Effector memory CD4-positive, alpha-beta T cell (primary cell): ENCODE results near the gene ROPN1.
"Not testable (repeated sequence)": the region's sequence is repeated elsewhere in the genome, so short reads cannot be mapped to it uniquely, and the experiment has no call there.

Experiments used
- DNase-seq, 3 donors: peaks; one replicate each; pipeline ENCODE4 v3.0.0-alpha.2; 2020
- H3K27ac ChIP-seq: 2 replicates; pipeline ENCODE4 v1.7.0; 2013; ENCODE audit warnings: mild to moderate bottlenecking, low read length, moderate library complexity; ENCODE audit not compliant: insufficient read depth, poor library complexity, severe bottlenecking
- H3K27me3 ChIP-seq: replicated peaks from 2 replicates; pipeline ENCODE4 v1.7.0; 2013; ENCODE audit warnings: mild to moderate bottlenecking, low read length; ENCODE audit not compliant: insufficient read depth, control insufficient read depth, poor library complexity, severe bottlenecking
- H3K36me3 ChIP-seq: 2 replicates; pipeline ENCODE4 v1.7.0; 2013; ENCODE audit warnings: mild to moderate bottlenecking, low read length, moderate library complexity; ENCODE audit not compliant: control insufficient read depth, insufficient read depth
- H3K4me1 ChIP-seq: 2 replicates; pipeline ENCODE4 v1.7.0; 2013; ENCODE audit warnings: low read length, mild to moderate bottlenecking; ENCODE audit not compliant: control insufficient read depth, insufficient read depth, poor library complexity, severe bottlenecking
- H3K4me3 ChIP-seq: 2 replicates; pipeline ENCODE4 v1.7.0; 2013; ENCODE audit warnings: low read length, low read depth, mild to moderate bottlenecking; ENCODE audit not compliant: insufficient read depth, poor library complexity, severe bottlenecking
- H3K9me3 ChIP-seq: 2 replicates; pipeline ENCODE4 v1.7.0; 2013; ENCODE audit warnings: mild to moderate bottlenecking, low read length, moderate library complexity; ENCODE audit not compliant: control insufficient read depth
- total RNA-seq, 3 donors: gene quantifications; one replicate each; lab custom pipeline; 2026; lab: John Stamatoyannopoulos, UW

Gene ROPN1
- total RNA-seq, result 0 to 0.17 (median 0) reads per million in 3 donors

- H3K36me3 ChIP-seq, DNase-seq, H3K9me3 ChIP-seq, H3K27ac ChIP-seq, H3K4me1 ChIP-seq, H3K4me3 ChIP-seq, H3K27me3 ChIP-seq: not testable (repeated sequence)
These were observed at the start of gene ROPN1 for GRCh38 chr3:123991730-123992588. Gene ROPN1, minus strand, starts transcription at chr3:123992124. Its CDS starts 11,643 bp downstream, at chr3:123980481.

GRCh38 chr3:124041553-124041952, 49.6 kb upstream of the ROPN1 start:
- Histone ChIP-seq H3K27ac (no peak overlapping the region), H3K9me3 (no peaks in the 10 kb centered on the region), H3K4me1 (no peaks in the 10 kb centered on the region), H3K27me3 (peaks cover 4% of the 10 kb centered on the region), H3K36me3 (no peaks in the 10 kb centered on the region), H3K4me3 (no peak overlapping the region)
- no peak for DNase-seq

GRCh38 chr3:124037326-124037725, 45.4 kb upstream of the ROPN1 start:
- DNase-seq, result no peak
- H3K9me3 ChIP-seq, result no peaks in the 10 kb centered on the region
- no peaks in the 10 kb centered on the region for H3K36me3 ChIP-seq
- H3K27ac ChIP-seq, result no peak overlapping the region
- peaks cover 22% of the 10 kb centered on the region for H3K27me3 ChIP-seq
- peaks cover 12% of the 10 kb centered on the region for H3K4me1 ChIP-seq
- H3K4me3 ChIP-seq, result no peak overlapping the region

- Histone ChIP-seq H3K4me1 (peaks cover 13% of the 10 kb centered on the region), H3K27me3 (peaks cover 22% of the 10 kb centered on the region)
- not testable (repeated sequence) for H3K36me3 ChIP-seq, H3K27ac ChIP-seq, H3K9me3 ChIP-seq, H3K4me3 ChIP-seq, DNase-seq
These were observed 44.3 kb upstream of the ROPN1 start for GRCh38 chr3:124036214-124036613.

GRCh38 chr3:124035463-124036121, 43.7 kb upstream of the ROPN1 start:
- Histone ChIP-seq H3K27me3 (peaks cover 22% of the 10 kb centered on the region), H3K4me3 (no peak overlapping the region), H3K27ac (no peak overlapping the region), H3K36me3 (no peaks in the 10 kb centered on the region), H3K4me1 (peaks cover 13% of the 10 kb centered on the region), H3K9me3 (no peaks in the 10 kb centered on the region)
- DNase-seq, result no peak

GRCh38 chr3:124034844-124035152, 42.9 kb upstream of the ROPN1 start:
- no peak overlapping the region for H3K27ac ChIP-seq
- no peaks in the 10 kb centered on the region for H3K36me3 ChIP-seq
- no peak for DNase-seq
- peaks cover 22% of the 10 kb centered on the region for H3K27me3 ChIP-seq
- no peak overlapping the region for H3K4me3 ChIP-seq
- H3K4me1 ChIP-seq, result peaks cover 13% of the 10 kb centered on the region
- no peaks in the 10 kb centered on the region for H3K9me3 ChIP-seq

- Histone ChIP-seq H3K27me3 (peaks cover 22% of the 10 kb centered on the region), H3K27ac (no peak overlapping the region)
- DNase-seq, result no peak
These were observed 42.3 kb upstream of the ROPN1 start for GRCh38 chr3:124034016-124034843.

GRCh38 chr3:124033360-124034015, 41.6 kb upstream of the ROPN1 start, which contains the start of gene KALRN:
Gene KALRN, plus strand, starts transcription at chr3:124033369.
- H3K27me3 ChIP-seq, result peaks cover 22% of the 10 kb centered on the region
- H3K4me3 ChIP-seq, result peak within 1 kb of the TSS; percentile 48

More at GRCh38 chr3:124034016-124034843, 42.3 kb upstream of the ROPN1 start:
- peak overlapping the region; percentile 47 for H3K4me3 ChIP-seq
- no peaks in the 10 kb centered on the region for H3K36me3 ChIP-seq
- H3K9me3 ChIP-seq, result no peaks in the 10 kb centered on the region
- H3K4me1 ChIP-seq, result peaks cover 13% of the 10 kb centered on the region

GRCh38 chr3:124032881-124033359, 41.0 kb upstream of the ROPN1 start:
- Histone ChIP-seq H3K27ac (no peak overlapping the region), H3K27me3 (peaks cover 22% of the 10 kb centered on the region), H3K4me3 (peak overlapping the region; percentile 48), H3K36me3 (no peaks in the 10 kb centered on the region), H3K4me1 (peaks cover 13% of the 10 kb centered on the region), H3K9me3 (no peaks in the 10 kb centered on the region)
- peak in 2 of 3 donors; percentile 19 to 26 for DNase-seq

More at GRCh38 chr3:124033360-124034015, 41.6 kb upstream of the ROPN1 start, which contains the start of gene KALRN:
- Histone ChIP-seq H3K9me3 (no peaks in the 10 kb centered on the region), H3K4me1 (peaks cover 13% of the 10 kb centered on the region), H3K27ac (no peak within 1 kb of the TSS), H3K36me3 (no peaks in the 10 kb centered on the region)
- DNase-seq, result no peak
